GM23338 (cell line): ENCODE measurements around the gene PTPN9. TPM values are rescaled to one million over a fixed set of nuclear protein-coding genes. Genes with fewer than 3 reads are reported as not detected.

Experiments used
- ATAC-seq: fragments of 200-7000 bp; cut with Tn5 transposase; 3 replicates; pipeline ENCODE4 v1.9.1; 2020
- DNase-seq: peaks from one replicate; pipeline ENCODE4 v3.0.0-alpha.2; 2015; ENCODE audit warnings: low spot score
- H2AFZ ChIP-seq: fragments of 200-600 bp; sonication (generic); 2 replicates; pipeline ENCODE4 v1.8.0; 2016; ENCODE audit warnings: antibody characterized with exemption, mild to moderate bottlenecking, moderate library complexity
- H3F3A ChIP-seq: fragments of 200-600 bp; sonication (generic); replicated peaks from 2 replicates; pipeline ENCODE4 v1.8.0; 2017; ENCODE audit warnings: antibody characterized with exemption, mixed run types, low read depth
- H3K27ac ChIP-seq: fragments of 200-600 bp; sonication (generic); 2 replicates; pipeline ENCODE4 v1.6.1; 2016; ENCODE audit warnings: low read depth
- H3K27me3 ChIP-seq: fragments of 200-600 bp; sonication (generic); 2 replicates; pipeline ENCODE4 v1.8.0; 2016; ENCODE audit warnings: mild to moderate bottlenecking, mixed run types, moderate library complexity; ENCODE audit not compliant: insufficient read depth
- H3K36me3 ChIP-seq: fragments of 200-600 bp; sonication (generic); 2 replicates; pipeline ENCODE4 v1.8.0; 2016; ENCODE audit warnings: mild to moderate bottlenecking; ENCODE audit not compliant: insufficient read depth
- H3K4me1 ChIP-seq: fragments of 200-600 bp; sonication (generic); 2 replicates; pipeline ENCODE4 v1.8.0; 2016; ENCODE audit warnings: mild to moderate bottlenecking, moderate library complexity; ENCODE audit not compliant: insufficient read depth
- H3K4me2 ChIP-seq: fragments of 200-600 bp; sonication (generic); 2 replicates; pipeline ENCODE4 v1.7.1; 2017; ENCODE audit warnings: mixed run types
- H3K4me3 ChIP-seq: fragments of 200-600 bp; sonication (generic); 2 replicates; pipeline ENCODE4 v1.6.1; 2016; ENCODE audit warnings: mixed run types
- H3K79me2 ChIP-seq: fragments of 200-600 bp; sonication (generic); replicated peaks from 2 replicates; pipeline ENCODE4 v1.8.0; 2017; ENCODE audit warnings: mild to moderate bottlenecking; ENCODE audit not compliant: insufficient read depth
- H3K9me2 ChIP-seq: fragments of 200-600 bp; sonication (generic); 2 replicates; pipeline ENCODE4 v1.8.0; 2017; ENCODE audit not compliant: insufficient read depth
- H4K20me1 ChIP-seq: fragments of 200-600 bp; sonication (generic); replicated peaks from 2 replicates; pipeline ENCODE4 v1.8.0; 2017; ENCODE audit warnings: mild to moderate bottlenecking; ENCODE audit not compliant: insufficient read depth
- H3K27ac Mint-ChIP-seq: 2 replicates; pipeline ENCODE4 v1.8.0; 2020; ENCODE audit warnings: inconsistent platforms, mild to moderate bottlenecking, moderate library complexity, mixed read lengths
- H3K27me3 Mint-ChIP-seq: 3 replicates; pipeline ENCODE4 v1.8.0; 2022; ENCODE audit warnings: low read depth, mild to moderate bottlenecking, moderate library complexity, mixed read lengths, inconsistent platforms; ENCODE audit not compliant: insufficient read depth, poor library complexity
- H3K36me3 Mint-ChIP-seq: 3 replicates; pipeline ENCODE4 v1.8.0; 2021; ENCODE audit warnings: low read depth, mild to moderate bottlenecking, inconsistent platforms, moderate library complexity, mixed read lengths
- H3K4me1 Mint-ChIP-seq: 3 replicates; pipeline ENCODE4 v1.8.0; 2020; ENCODE audit warnings: mild to moderate bottlenecking, inconsistent platforms, mixed read lengths
- H3K4me3 Mint-ChIP-seq: 3 replicates; pipeline ENCODE4 v1.8.0; 2021; ENCODE audit warnings: moderate library complexity, mild to moderate bottlenecking, inconsistent platforms, mixed read lengths
- H3K9me3 Mint-ChIP-seq: 3 replicates; pipeline ENCODE4 v1.8.0; 2020; ENCODE audit warnings: moderate library complexity, mild to moderate bottlenecking, inconsistent platforms, mixed read lengths
- CREB1 ChIP-seq: fragments of 250-450 bp; sonication (Bioruptor Pico); IDR thresholded peaks from 2 replicates; pipeline ENCODE4 v1.5.0; 2020; ENCODE audit warnings: low read depth, mild to moderate bottlenecking, moderate library complexity
- CTCF ChIP-seq, 2 experiments: fragments of 200-600 bp in 1 of 2; sonication (generic) in 1 of 2; conservative IDR thresholded peaks; 2 replicates each; pipeline versions ENCODE4 v1.5.1 to v1.6.1; 2016 to 2017; ENCODE audit warnings: antibody characterized with exemption in 2 of 2, low read depth in 2 of 2, mild to moderate bottlenecking in 2 of 2, moderate library complexity in 1 of 2
- EZH2 ChIP-seq: fragments of 200-600 bp; sonication (generic); IDR thresholded peaks from one replicate; pipeline ENCODE4 v1.8.0; 2017; ENCODE audit warnings: antibody characterized with exemption, mild to moderate bottlenecking, low read depth; ENCODE audit not compliant: unreplicated experiment
- EZH2phosphoT487 ChIP-seq: fragments of 200-600 bp; sonication (generic); IDR thresholded peaks from one replicate; pipeline ENCODE4 v1.8.1; 2018; ENCODE audit warnings: antibody characterized with exemption; ENCODE audit not compliant: unreplicated experiment
- JUNB ChIP-seq: IDR thresholded peaks from one replicate; pipeline ENCODE4 v1.6.1; 2016; ENCODE audit warnings: antibody characterized with exemption; ENCODE audit not compliant: unreplicated experiment
- NANOG ChIP-seq: IDR thresholded peaks from 2 replicates; pipeline ENCODE4 v1.6.1; 2016; ENCODE audit warnings: antibody characterized with exemption, borderline replicate concordance
- POLR2AphosphoS5 ChIP-seq: IDR thresholded peaks from 2 replicates; pipeline ENCODE4 v1.6.1; 2016; ENCODE audit warnings: antibody characterized with exemption, low read depth
- STAT1 ChIP-seq: IDR thresholded peaks from one replicate; pipeline ENCODE4 v1.6.1; 2016; ENCODE audit warnings: antibody characterized with exemption; ENCODE audit not compliant: unreplicated experiment
- ZNF114 ChIP-seq: fragments of 250-450 bp; sonication (Bioruptor Pico); IDR thresholded peaks from 2 replicates; pipeline ENCODE4 v1.5.0; 2020; ENCODE audit warnings: mild to moderate bottlenecking, moderate library complexity
- ZNF331 ChIP-seq: fragments of 250-450 bp; sonication (Bioruptor Pico); IDR thresholded peaks from 2 replicates; pipeline ENCODE4 v1.5.0; 2020; ENCODE audit warnings: low read depth, mild to moderate bottlenecking, moderate library complexity
- polyA plus RNA-seq: library from polyadenylated mRNA; unstranded; fragments of >200 nt; fragmentation: Nextera tagmentation; extraction: Ambion mirVana; gene quantifications from 2 replicates; pipeline ENCODE4 v1.2.1, GENCODE V29; 2016
- total RNA-seq: library from RNA; depleted of rRNA; stranded (reverse); fragments of >200 nt; shearing (Covaris generic); gene quantifications from 2 replicates; pipeline ENCODE4 v1.2.3, GENCODE V29; 2014
- TF ChIP-seq, protein P1 (sequence below): fragments of 250-450 bp; sonication (Bioruptor Pico); IDR thresholded peaks from 2 replicates; pipeline ENCODE4 v1.5.0; 2020; ENCODE audit warnings: mild to moderate bottlenecking, moderate library complexity
- TF ChIP-seq, protein P2 (sequence below): IDR thresholded peaks from 2 replicates; pipeline ENCODE4 v1.6.1; 2016; ENCODE audit warnings: antibody characterized with exemption
- TF ChIP-seq, protein P3 (sequence below): IDR thresholded peaks from one replicate; pipeline ENCODE4 v1.6.1; 2018; ENCODE audit warnings: antibody characterized with exemption; ENCODE audit not compliant: unreplicated experiment

Gene PTPN9
- total and polyA plus RNA-seq, 2 experiments from 2014 or later: 12.1 to 32.7 TPM

GRCh38 chr15:75533945-75534344 lies 45.2 kb downstream of the PTPN9 start:
- Histone ChIP-seq H3K27me3 (no peaks in the 10 kb centered on the region), H3K36me3 (no peaks in the 10 kb centered on the region), H3K27ac (0 out of 2 replicates have a peak overlapping the region, but pooled peaks have one; percentile 7), H3K4me3 (no peak overlapping the region), H3F3A (peaks cover 18% of the 10 kb centered on the region), H3K79me2 (peaks cover 88% of the 10 kb centered on the region), H3K4me2 (no peak overlapping the region), H4K20me1 (peaks cover 53% of the 10 kb centered on the region), H3K4me1 (peaks cover 4% of the 10 kb centered on the region), H2AFZ (no peak overlapping the region), H3K9me2 (no peaks in the 10 kb centered on the region)
- no peak for ATAC-seq
- H3K27me3 Mint-ChIP-seq: peaks cover 4% of the 10 kb centered on the region
- DNase-seq: no peak
- peaks cover 11% of the 10 kb centered on the region; the same call in 2 of the 3 replicates for H3K36me3 Mint-ChIP-seq
- no peak overlapping the region for H3K27ac Mint-ChIP-seq
- H3K4me1 Mint-ChIP-seq: peaks cover 15% of the 10 kb centered on the region
- H3K4me3 Mint-ChIP-seq: no peak overlapping the region
- H3K9me3 Mint-ChIP-seq: no peaks in the 10 kb centered on the region
- no peak for TF ChIP-seq EZH2
- TF ChIP-seq EZH2phosphoT487: no peak
- no peak for TF ChIP-seq CREB1 (CRISPR knock-in tag)
- no peak for TF ChIP-seq STAT1
- TF ChIP-seq JUNB: no peak
- TF ChIP-seq ZNF114 (CRISPR knock-in tag): no peak
- TF ChIP-seq, protein P1, sequence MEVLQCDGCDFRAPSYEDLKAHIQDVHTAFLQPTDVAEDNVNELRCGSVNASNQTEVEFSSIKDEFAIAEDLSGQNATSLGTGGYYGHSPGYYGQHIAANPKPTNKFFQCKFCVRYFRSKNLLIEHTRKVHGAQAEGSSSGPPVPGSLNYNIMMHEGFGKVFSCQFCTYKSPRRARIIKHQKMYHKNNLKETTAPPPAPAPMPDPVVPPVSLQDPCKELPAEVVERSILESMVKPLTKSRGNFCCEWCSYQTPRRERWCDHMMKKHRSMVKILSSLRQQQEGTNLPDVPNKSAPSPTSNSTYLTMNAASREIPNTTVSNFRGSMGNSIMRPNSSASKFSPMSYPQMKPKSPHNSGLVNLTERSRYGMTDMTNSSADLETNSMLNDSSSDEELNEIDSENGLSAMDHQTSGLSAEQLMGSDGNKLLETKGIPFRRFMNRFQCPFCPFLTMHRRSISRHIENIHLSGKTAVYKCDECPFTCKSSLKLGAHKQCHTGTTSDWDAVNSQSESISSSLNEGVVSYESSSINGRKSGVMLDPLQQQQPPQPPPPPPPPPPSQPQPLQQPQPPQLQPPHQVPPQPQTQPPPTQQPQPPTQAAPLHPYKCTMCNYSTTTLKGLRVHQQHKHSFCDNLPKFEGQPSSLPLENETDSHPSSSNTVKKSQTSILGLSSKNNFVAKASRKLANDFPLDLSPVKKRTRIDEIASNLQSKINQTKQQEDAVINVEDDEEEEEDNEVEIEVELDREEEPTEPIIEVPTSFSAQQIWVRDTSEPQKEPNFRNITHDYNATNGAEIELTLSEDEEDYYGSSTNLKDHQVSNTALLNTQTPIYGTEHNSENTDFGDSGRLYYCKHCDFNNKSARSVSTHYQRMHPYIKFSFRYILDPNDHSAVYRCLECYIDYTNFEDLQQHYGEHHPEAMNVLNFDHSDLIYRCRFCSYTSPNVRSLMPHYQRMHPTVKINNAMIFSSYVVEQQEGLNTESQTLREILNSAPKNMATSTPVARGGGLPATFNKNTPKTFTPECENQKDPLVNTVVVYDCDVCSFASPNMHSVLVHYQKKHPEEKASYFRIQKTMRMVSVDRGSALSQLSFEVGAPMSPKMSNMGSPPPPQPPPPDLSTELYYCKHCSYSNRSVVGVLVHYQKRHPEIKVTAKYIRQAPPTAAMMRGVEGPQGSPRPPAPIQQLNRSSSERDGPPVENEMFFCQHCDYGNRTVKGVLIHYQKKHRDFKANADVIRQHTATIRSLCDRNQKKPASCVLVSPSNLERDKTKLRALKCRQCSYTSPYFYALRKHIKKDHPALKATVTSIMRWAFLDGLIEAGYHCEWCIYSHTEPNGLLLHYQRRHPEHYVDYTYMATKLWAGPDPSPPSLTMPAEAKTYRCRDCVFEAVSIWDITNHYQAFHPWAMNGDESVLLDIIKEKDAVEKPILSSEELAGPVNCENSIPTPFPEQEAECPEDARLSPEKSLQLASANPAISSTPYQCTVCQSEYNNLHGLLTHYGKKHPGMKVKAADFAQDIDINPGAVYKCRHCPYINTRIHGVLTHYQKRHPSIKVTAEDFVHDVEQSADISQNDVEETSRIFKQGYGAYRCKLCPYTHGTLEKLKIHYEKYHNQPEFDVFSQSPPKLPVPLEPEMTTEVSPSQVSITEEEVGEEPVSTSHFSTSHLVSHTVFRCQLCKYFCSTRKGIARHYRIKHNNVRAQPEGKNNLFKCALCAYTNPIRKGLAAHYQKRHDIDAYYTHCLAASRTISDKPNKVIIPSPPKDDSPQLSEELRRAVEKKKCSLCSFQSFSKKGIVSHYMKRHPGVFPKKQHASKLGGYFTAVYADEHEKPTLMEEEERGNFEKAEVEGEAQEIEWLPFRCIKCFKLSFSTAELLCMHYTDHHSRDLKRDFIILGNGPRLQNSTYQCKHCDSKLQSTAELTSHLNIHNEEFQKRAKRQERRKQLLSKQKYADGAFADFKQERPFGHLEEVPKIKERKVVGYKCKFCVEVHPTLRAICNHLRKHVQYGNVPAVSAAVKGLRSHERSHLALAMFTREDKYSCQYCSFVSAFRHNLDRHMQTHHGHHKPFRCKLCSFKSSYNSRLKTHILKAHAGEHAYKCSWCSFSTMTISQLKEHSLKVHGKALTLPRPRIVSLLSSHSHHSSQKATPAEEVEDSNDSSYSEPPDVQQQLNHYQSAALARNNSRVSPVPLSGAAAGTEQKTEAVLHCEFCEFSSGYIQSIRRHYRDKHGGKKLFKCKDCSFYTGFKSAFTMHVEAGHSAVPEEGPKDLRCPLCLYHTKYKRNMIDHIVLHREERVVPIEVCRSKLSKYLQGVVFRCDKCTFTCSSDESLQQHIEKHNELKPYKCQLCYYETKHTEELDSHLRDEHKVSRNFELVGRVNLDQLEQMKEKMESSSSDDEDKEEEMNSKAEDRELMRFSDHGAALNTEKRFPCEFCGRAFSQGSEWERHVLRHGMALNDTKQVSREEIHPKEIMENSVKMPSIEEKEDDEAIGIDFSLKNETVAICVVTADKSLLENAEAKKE: no peak
- TF ChIP-seq ZNF331: no peak
- TF ChIP-seq CTCF (conservative IDR thresholded peaks at IDR 0.05; ENCODE audit: low read depth in 2 of 2): no peak
- TF ChIP-seq POLR2AphosphoS5: no peak
- TF ChIP-seq, protein P2, sequence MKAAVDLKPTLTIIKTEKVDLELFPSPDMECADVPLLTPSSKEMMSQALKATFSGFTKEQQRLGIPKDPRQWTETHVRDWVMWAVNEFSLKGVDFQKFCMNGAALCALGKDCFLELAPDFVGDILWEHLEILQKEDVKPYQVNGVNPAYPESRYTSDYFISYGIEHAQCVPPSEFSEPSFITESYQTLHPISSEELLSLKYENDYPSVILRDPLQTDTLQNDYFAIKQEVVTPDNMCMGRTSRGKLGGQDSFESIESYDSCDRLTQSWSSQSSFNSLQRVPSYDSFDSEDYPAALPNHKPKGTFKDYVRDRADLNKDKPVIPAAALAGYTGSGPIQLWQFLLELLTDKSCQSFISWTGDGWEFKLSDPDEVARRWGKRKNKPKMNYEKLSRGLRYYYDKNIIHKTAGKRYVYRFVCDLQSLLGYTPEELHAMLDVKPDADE: no peak
- TF ChIP-seq, protein P3, sequence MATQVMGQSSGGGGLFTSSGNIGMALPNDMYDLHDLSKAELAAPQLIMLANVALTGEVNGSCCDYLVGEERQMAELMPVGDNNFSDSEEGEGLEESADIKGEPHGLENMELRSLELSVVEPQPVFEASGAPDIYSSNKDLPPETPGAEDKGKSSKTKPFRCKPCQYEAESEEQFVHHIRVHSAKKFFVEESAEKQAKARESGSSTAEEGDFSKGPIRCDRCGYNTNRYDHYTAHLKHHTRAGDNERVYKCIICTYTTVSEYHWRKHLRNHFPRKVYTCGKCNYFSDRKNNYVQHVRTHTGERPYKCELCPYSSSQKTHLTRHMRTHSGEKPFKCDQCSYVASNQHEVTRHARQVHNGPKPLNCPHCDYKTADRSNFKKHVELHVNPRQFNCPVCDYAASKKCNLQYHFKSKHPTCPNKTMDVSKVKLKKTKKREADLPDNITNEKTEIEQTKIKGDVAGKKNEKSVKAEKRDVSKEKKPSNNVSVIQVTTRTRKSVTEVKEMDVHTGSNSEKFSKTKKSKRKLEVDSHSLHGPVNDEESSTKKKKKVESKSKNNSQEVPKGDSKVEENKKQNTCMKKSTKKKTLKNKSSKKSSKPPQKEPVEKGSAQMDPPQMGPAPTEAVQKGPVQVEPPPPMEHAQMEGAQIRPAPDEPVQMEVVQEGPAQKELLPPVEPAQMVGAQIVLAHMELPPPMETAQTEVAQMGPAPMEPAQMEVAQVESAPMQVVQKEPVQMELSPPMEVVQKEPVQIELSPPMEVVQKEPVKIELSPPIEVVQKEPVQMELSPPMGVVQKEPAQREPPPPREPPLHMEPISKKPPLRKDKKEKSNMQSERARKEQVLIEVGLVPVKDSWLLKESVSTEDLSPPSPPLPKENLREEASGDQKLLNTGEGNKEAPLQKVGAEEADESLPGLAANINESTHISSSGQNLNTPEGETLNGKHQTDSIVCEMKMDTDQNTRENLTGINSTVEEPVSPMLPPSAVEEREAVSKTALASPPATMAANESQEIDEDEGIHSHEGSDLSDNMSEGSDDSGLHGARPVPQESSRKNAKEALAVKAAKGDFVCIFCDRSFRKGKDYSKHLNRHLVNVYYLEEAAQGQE: no peak
- no peak for TF ChIP-seq NANOG
